Erythroblast (primary cell): ENCODE measurements around the gene HDHD2.

ENCODE experiments used
- GATA1 ChIP-seq: IDR thresholded peaks from 2 replicates; pipeline ENCODE4 v1.6.1; 2011; ENCODE audit warnings: low read depth, mild to moderate bottlenecking, control low read depth, low read length, moderate library complexity
- POLR2A ChIP-seq: IDR thresholded peaks from 2 replicates; pipeline ENCODE4 v1.6.1; 2011; ENCODE audit warnings: mild to moderate bottlenecking, low read length

GRCh38 chr18:47175898-47176575 lies 25.7 kb upstream of the HDHD2 start, which contains the start of gene IER3IP1:
- TF ChIP-seq POLR2A (peak; percentile 62), GATA1 (no peak)
